Vagina (tissue), 2 donors: Measurements from ENCODE around the gene ABCD2. TPM values are rescaled to one million over a fixed set of nuclear protein-coding genes. Genes with fewer than 3 reads are reported as not detected.

ENCODE experiments used
- DNase-seq, 2 donors: peaks; one replicate each; pipeline ENCODE4 v3.0.0-alpha.2; 2017; ENCODE audit errors: extremely low spot score in 2 of 2
- H3K27ac ChIP-seq: fragments of 200-600 bp; sonication (generic); one replicate; pipeline ENCODE4 v1.5.1; 2019
- H3K27me3 ChIP-seq: fragments of 200-600 bp; sonication (generic); one replicate; pipeline ENCODE4 v1.5.1; 2019
- H3K36me3 ChIP-seq, 2 donors: fragments of 200-600 bp; sonication (generic); one replicate each; pipeline ENCODE4 v1.5.1; 2017 to 2019
- H3K4me1 ChIP-seq: fragments of 200-600 bp; sonication (generic); one replicate; pipeline ENCODE4 v1.5.1; 2019
- H3K4me3 ChIP-seq, 2 donors: fragments of 200-600 bp; sonication (generic); 1 replicate in 1 of 2; 2 replicates in 1 of 2; pipeline ENCODE4 v1.5.1; 2016 to 2019
- H3K9me3 ChIP-seq: fragments of 200-600 bp; sonication (generic); one replicate; pipeline ENCODE4 v1.5.1; 2019
- CTCF ChIP-seq, 3 experiments: fragments of 450-650 bp in 2 of 3; fragments of 200-600 bp in 1 of 3; sonication (generic) in 1 of 3; IDR thresholded peaks; one replicate each; pipeline ENCODE4 v1.5.1; 2017 to 2019; ENCODE audit warnings: antibody characterized with exemption in 3 of 3, mild to moderate bottlenecking in 2 of 3, moderate library complexity in 2 of 3
- POLR2A ChIP-seq, 2 donors: fragments of 450-650 bp; IDR thresholded peaks; one replicate each; pipeline ENCODE4 v1.6.1; 2017; ENCODE audit warnings: antibody characterized with exemption in 2 of 2, mild to moderate bottlenecking in 2 of 2, moderate library complexity in 2 of 2
- POLR2AphosphoS5 ChIP-seq, 2 donors: sonication (generic); formaldehyde crosslinking; IDR thresholded peaks; one replicate each; pipeline ENCODE4 v1.9.0; 2017; ENCODE audit warnings: antibody characterized with exemption in 2 of 2, mild to moderate bottlenecking in 2 of 2, low read depth in 1 of 2; ENCODE audit not compliant: insufficient read depth in 1 of 2
- intact Hi-C: fragments of 100-400 bp; cut with DNase I; formaldehyde crosslinking; loops from one replicate; pipeline ENCODE4 v1.15.1; 2023
- total RNA-seq: library from RNA; depleted of rRNA; stranded (reverse); fragments of >200 nt; gene quantifications from one replicate; pipeline ENCODE4 v1.2.3, GENCODE V29; 2016

The ABCD2 gene
- total RNA-seq, 1 donor from 2014 or later = 1.5 TPM

GRCh38 chr12:39581592-39581991 lies 38.0 kb downstream of the ABCD2 start:
- DNase-seq = no peak
- no peaks in the 10 kb centered on the region for H3K4me1 ChIP-seq
- TF ChIP-seq CTCF (IDR thresholded peaks at IDR 0.05) = no peak
- no peak for TF ChIP-seq POLR2AphosphoS5 (IDR thresholded peaks at IDR 0.05; ENCODE audit: insufficient read depth in 1 of 2, low read depth in 1 of 2)
- no peak for TF ChIP-seq POLR2A (IDR thresholded peaks at IDR 0.05)
- no peaks in the 10 kb centered on the region for H3K9me3 ChIP-seq
- intact Hi-C loops = no loop called here
- no peaks in the 10 kb centered on the region for H3K36me3 ChIP-seq
- H3K27me3 ChIP-seq = no peaks in the 10 kb centered on the region
- no peak overlapping the region for H3K27ac ChIP-seq
- no peak overlapping the region for H3K4me3 ChIP-seq

GRCh38 chr12:39575498-39575875 lies 44.1 kb downstream of the ABCD2 start:
- no peaks in the 10 kb centered on the region for H3K9me3 ChIP-seq
- intact Hi-C loops = no loop called here
- TF ChIP-seq POLR2A (IDR thresholded peaks at IDR 0.05) (no peak), CTCF (IDR thresholded peaks at IDR 0.05) (no peak), POLR2AphosphoS5 (IDR thresholded peaks at IDR 0.05; ENCODE audit: insufficient read depth in 1 of 2, low read depth in 1 of 2) (no peak)
- H3K36me3 ChIP-seq = no peaks in the 10 kb centered on the region
- H3K4me1 ChIP-seq = no peaks in the 10 kb centered on the region
- no peaks in the 10 kb centered on the region for H3K27me3 ChIP-seq
- DNase-seq = no peak
- H3K4me3 ChIP-seq = no peak overlapping the region
- no peak overlapping the region for H3K27ac ChIP-seq

- H3K27ac ChIP-seq = no peak overlapping the region
- intact Hi-C loops = no loop called here
- no peak overlapping the region for H3K4me3 ChIP-seq
- no peaks in the 10 kb centered on the region for H3K36me3 ChIP-seq
- no peaks in the 10 kb centered on the region for H3K27me3 ChIP-seq
- no peaks in the 10 kb centered on the region for H3K4me1 ChIP-seq
- TF ChIP-seq CTCF (IDR thresholded peaks at IDR 0.05) = no peak
- no peak for TF ChIP-seq POLR2A (IDR thresholded peaks at IDR 0.05)
- TF ChIP-seq POLR2AphosphoS5 (IDR thresholded peaks at IDR 0.05; ENCODE audit: insufficient read depth in 1 of 2, low read depth in 1 of 2) = no peak
- no peaks in the 10 kb centered on the region for H3K9me3 ChIP-seq
- no peak for DNase-seq
These were observed 44.7 kb downstream of the ABCD2 start for GRCh38 chr12:39574785-39575497.

- intact Hi-C loops = no loop called here
- H3K27me3 ChIP-seq = no peaks in the 10 kb centered on the region
- no peaks in the 10 kb centered on the region for H3K9me3 ChIP-seq
- no peak overlapping the region for H3K27ac ChIP-seq
- no peak overlapping the region for H3K4me3 ChIP-seq
- no peaks in the 10 kb centered on the region for H3K36me3 ChIP-seq
- H3K4me1 ChIP-seq = no peaks in the 10 kb centered on the region
- no peak for TF ChIP-seq POLR2AphosphoS5 (IDR thresholded peaks at IDR 0.05; ENCODE audit: insufficient read depth in 1 of 2, low read depth in 1 of 2)
- no peak for DNase-seq
These were observed 45.2 kb downstream of the ABCD2 start for GRCh38 chr12:39574378-39574777.

GRCh38 chr12:39573971-39574370 lies 45.6 kb downstream of the ABCD2 start:
- Histone ChIP-seq H3K4me1 (no peaks in the 10 kb centered on the region), H3K4me3 (no peak overlapping the region), H3K27ac (no peak overlapping the region), H3K36me3 (no peaks in the 10 kb centered on the region), H3K27me3 (no peaks in the 10 kb centered on the region), H3K9me3 (no peaks in the 10 kb centered on the region)
- no peak for TF ChIP-seq CTCF (IDR thresholded peaks at IDR 0.05)
- TF ChIP-seq POLR2AphosphoS5 (IDR thresholded peaks at IDR 0.05; ENCODE audit: insufficient read depth in 1 of 2, low read depth in 1 of 2) = no peak
- TF ChIP-seq POLR2A (IDR thresholded peaks at IDR 0.05) = no peak
- DNase-seq = no peak
- intact Hi-C loops = no loop called here
